HepG2 (cell line): ENCODE results near the gene DHX16. TPM values are rescaled to one million over a fixed set of nuclear protein-coding genes. Genes with fewer than 3 reads are reported as not detected.

Experiments
- CENPX ChIP-seq: sonication (generic); formaldehyde crosslinking; IDR thresholded peaks from 2 replicates; pipeline ENCODE4 v1.9.0; 2021; ENCODE audit warnings: mild to moderate bottlenecking, missing genetic modification reagents, moderate library complexity
- DNMT3B ChIP-seq: conservative IDR thresholded peaks from 2 replicates; pipeline ENCODE4 v1.6.1; 2016; ENCODE audit warnings: missing biosample characterization, control low read depth
- E2F2 ChIP-seq: sonication (generic); formaldehyde crosslinking; IDR thresholded peaks from 2 replicates; pipeline ENCODE4 v1.4.0; 2020; ENCODE audit warnings: missing genetic modification reagents, borderline replicate concordance
- GATAD2A ChIP-seq: IDR thresholded peaks from 2 replicates; pipeline ENCODE4 v1.6.1; 2016
- IRX3 ChIP-seq: sonication (generic); formaldehyde crosslinking; IDR thresholded peaks from 2 replicates; pipeline ENCODE4 v1.8.1; 2023; ENCODE audit warnings: mild to moderate bottlenecking, low read depth, missing genetic modification reagents, borderline replicate concordance
- KAT2B ChIP-seq: fragments of 150-350 bp; IDR thresholded peaks from 2 replicates; pipeline ENCODE4 v1.6.1; 2014; ENCODE audit warnings: low read depth, low read length, borderline replicate concordance
- NR2F1 ChIP-seq, 2 experiments: fragments of 450-650 bp in 1 of 2; formaldehyde crosslinking in 1 of 2; IDR thresholded peaks; 2 replicates each; pipeline versions ENCODE4 v1.5.0 to v1.6.1; 2016 to 2020; ENCODE audit warnings: mild to moderate bottlenecking in 1 of 2, missing compliant biosample characterization in 1 of 2, missing genetic modification reagents in 1 of 2, moderate library complexity in 1 of 2
- NRL ChIP-seq: sonication (generic); formaldehyde crosslinking; IDR thresholded peaks from 2 replicates; pipeline ENCODE4 v1.5.0; 2020; ENCODE audit warnings: missing genetic modification reagents, mild to moderate bottlenecking, moderate library complexity, borderline replicate concordance
- PAX8 ChIP-seq: sonication (generic); formaldehyde crosslinking; IDR thresholded peaks from 2 replicates; pipeline ENCODE4 v1.8.0; 2022; ENCODE audit warnings: mild to moderate bottlenecking, missing genetic modification reagents, borderline replicate concordance
- POGZ ChIP-seq: sonication (generic); formaldehyde crosslinking; IDR thresholded peaks from 2 replicates; pipeline ENCODE4 v1.4.0; 2020; ENCODE audit warnings: mild to moderate bottlenecking, missing genetic modification reagents
- PREB ChIP-seq: sonication (generic); formaldehyde crosslinking; IDR thresholded peaks from 2 replicates; pipeline ENCODE4 v1.4.0; 2020; ENCODE audit warnings: missing genetic modification reagents
- ZBTB10 ChIP-seq: sonication (generic); formaldehyde crosslinking; IDR thresholded peaks from 2 replicates; pipeline ENCODE4 v1.4.0; 2020; ENCODE audit warnings: missing genetic modification reagents, borderline replicate concordance
- ZNF333 ChIP-seq: sonication (generic); formaldehyde crosslinking; IDR thresholded peaks from 2 replicates; pipeline ENCODE4 v1.4.0; 2020; ENCODE audit warnings: mild to moderate bottlenecking, missing genetic modification reagents, borderline replicate concordance
- ZNF547 ChIP-seq: sonication (generic); formaldehyde crosslinking; IDR thresholded peaks from 2 replicates; pipeline ENCODE4 v1.5.1; 2020; ENCODE audit warnings: mild to moderate bottlenecking, missing genetic modification reagents
- ZNF777 ChIP-seq: sonication (generic); formaldehyde crosslinking; IDR thresholded peaks from 2 replicates; pipeline ENCODE4 v1.4.0; 2020; ENCODE audit warnings: missing genetic modification reagents
- polyA plus RNA-seq, 8 experiments: library from polyadenylated mRNA; depleted of rRNA in 3 of 8; stranded (reverse) in 7 of 8; unstranded in 1 of 8; fragments of >200 nt; fragmentation: Illumina TruSeq in 4 of 8; extraction: Trizol in 4 of 8; gene quantifications; 2 replicates each; pipeline versions ENCODE4 v1.2.1 to v1.2.3, GENCODE V29; 2011 to 2016; ENCODE audit warnings: low read depth in 4 of 8, missing spikeins in 1 of 8, mixed read lengths in 1 of 8; ENCODE audit not compliant: insufficient read depth in 1 of 8
- total RNA-seq, 5 experiments: library from RNA; depleted of rRNA; stranded (reverse); fragments of >200 nt; fragmentation: Illumina TruSeq; extraction: Trizol; gene quantifications; 2 replicates each; pipeline ENCODE4 v1.2.3, GENCODE V29; 2016; ENCODE audit warnings: low read depth in 1 of 5
- TF ChIP-seq, protein P1 (sequence below): IDR thresholded peaks from 2 replicates; pipeline ENCODE4 v1.6.1; 2016
- TF ChIP-seq, protein P2 (sequence below): sonication (generic); formaldehyde crosslinking; IDR thresholded peaks from 2 replicates; pipeline ENCODE4 v1.5.1; 2020; ENCODE audit warnings: mild to moderate bottlenecking, missing genetic modification reagents, borderline replicate concordance

Gene DHX16
- total and polyA plus RNA-seq, 2 of the 13 experiments (the other 11 are each of a cell fraction or from before 2014, with no cell fraction given): 57.0 to 58.5 TPM

- TF ChIP-seq ZBTB10 (CRISPR knock-in tag) (no peak), CENPX (CRISPR knock-in tag) (no peak), IRX3 (CRISPR knock-in tag) (no peak), POGZ (CRISPR knock-in tag) (peak; percentile 60), DNMT3B (CRISPR knock-in tag) (no peak), ZNF777 (CRISPR knock-in tag) (no peak), KAT2B (no peak), ZNF547 (peak; percentile 70), ZNF333 (peak; percentile 73; the same call in 1 of the 2 replicates), NRL (CRISPR knock-in tag) (no peak), PREB (no peak), GATAD2A (CRISPR knock-in tag) (no peak; the same call in 1 of the 2 replicates), PAX8 (CRISPR knock-in tag) (no peak), E2F2 (CRISPR knock-in tag) (no peak), NR2F1 (CRISPR knock-in tag; IDR thresholded peaks at IDR 0.05) (no peak)
- TF ChIP-seq, protein P1, sequence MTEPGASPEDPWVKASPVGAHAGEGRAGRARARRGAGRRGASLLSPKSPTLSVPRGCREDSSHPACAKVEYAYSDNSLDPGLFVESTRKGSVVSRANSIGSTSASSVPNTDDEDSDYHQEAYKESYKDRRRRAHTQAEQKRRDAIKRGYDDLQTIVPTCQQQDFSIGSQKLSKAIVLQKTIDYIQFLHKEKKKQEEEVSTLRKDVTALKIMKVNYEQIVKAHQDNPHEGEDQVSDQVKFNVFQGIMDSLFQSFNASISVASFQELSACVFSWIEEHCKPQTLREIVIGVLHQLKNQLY (CRISPR knock-in tag): no peak
- TF ChIP-seq, protein P2, sequence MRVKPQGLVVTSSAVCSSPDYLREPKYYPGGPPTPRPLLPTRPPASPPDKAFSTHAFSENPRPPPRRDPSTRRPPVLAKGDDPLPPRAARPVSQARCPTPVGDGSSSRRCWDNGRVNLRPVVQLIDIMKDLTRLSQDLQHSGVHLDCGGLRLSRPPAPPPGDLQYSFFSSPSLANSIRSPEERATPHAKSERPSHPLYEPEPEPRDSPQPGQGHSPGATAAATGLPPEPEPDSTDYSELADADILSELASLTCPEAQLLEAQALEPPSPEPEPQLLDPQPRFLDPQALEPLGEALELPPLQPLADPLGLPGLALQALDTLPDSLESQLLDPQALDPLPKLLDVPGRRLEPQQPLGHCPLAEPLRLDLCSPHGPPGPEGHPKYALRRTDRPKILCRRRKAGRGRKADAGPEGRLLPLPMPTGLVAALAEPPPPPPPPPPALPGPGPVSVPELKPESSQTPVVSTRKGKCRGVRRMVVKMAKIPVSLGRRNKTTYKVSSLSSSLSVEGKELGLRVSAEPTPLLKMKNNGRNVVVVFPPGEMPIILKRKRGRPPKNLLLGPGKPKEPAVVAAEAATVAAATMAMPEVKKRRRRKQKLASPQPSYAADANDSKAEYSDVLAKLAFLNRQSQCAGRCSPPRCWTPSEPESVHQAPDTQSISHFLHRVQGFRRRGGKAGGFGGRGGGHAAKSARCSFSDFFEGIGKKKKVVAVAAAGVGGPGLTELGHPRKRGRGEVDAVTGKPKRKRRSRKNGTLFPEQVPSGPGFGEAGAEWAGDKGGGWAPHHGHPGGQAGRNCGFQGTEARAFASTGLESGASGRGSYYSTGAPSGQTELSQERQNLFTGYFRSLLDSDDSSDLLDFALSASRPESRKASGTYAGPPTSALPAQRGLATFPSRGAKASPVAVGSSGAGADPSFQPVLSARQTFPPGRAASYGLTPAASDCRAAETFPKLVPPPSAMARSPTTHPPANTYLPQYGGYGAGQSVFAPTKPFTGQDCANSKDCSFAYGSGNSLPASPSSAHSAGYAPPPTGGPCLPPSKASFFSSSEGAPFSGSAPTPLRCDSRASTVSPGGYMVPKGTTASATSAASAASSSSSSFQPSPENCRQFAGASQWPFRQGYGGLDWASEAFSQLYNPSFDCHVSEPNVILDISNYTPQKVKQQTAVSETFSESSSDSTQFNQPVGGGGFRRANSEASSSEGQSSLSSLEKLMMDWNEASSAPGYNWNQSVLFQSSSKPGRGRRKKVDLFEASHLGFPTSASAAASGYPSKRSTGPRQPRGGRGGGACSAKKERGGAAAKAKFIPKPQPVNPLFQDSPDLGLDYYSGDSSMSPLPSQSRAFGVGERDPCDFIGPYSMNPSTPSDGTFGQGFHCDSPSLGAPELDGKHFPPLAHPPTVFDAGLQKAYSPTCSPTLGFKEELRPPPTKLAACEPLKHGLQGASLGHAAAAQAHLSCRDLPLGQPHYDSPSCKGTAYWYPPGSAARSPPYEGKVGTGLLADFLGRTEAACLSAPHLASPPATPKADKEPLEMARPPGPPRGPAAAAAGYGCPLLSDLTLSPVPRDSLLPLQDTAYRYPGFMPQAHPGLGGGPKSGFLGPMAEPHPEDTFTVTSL (CRISPR knock-in tag): no peak
Measured at GRCh38 chr6:30686908-30687658, 14.3 kb upstream of the DHX16 start (continued).
